ENCODE data around the gene IKZF4. TPM values are rescaled to one million over a fixed set of nuclear protein-coding genes. Genes with fewer than 3 reads are reported as not detected.

The IKZF4 gene
- total and polyA plus RNA-seq, 4 donors: 3.3 to 10.7 (median 5.2) TPM

GRCh38 chr12:55972911-55973598, 47.8 kb upstream of the IKZF4 start:
- Histone ChIP-seq H3K27ac (ENCODE audit: low read depth in 1 of 2, low read length in 1 of 2) (peak overlapping the region; percentile 92 to 98), H3K36me3 (ENCODE audit: control insufficient read depth in 4 of 4, insufficient read depth in 4 of 4, low read length in 4 of 4) (peaks cover 0 to 20% (median 6%) of the 10 kb centered on the region in 4 donors), H3K4me3 (peak overlapping the region; percentile 69), H3K9ac (ENCODE audit: insufficient read depth in 1 of 2, low read length in 2 of 2) (peak overlapping the region; percentile 57 to 100), H3K9me3 (ENCODE audit: control insufficient read depth in 4 of 4, insufficient read depth in 3 of 4, low read length in 3 of 4) (no peaks in the 10 kb centered on the region), H3K4me1 (ENCODE audit: control insufficient read depth in 5 of 5, insufficient read depth in 5 of 5, low read length in 5 of 5) (peaks cover 0 to 35% (median 13%) of the 10 kb centered on the region in 5 donors), H3K27me3 (ENCODE audit: control insufficient read depth in 3 of 3, insufficient read depth in 3 of 3, low read length in 2 of 3) (no peaks in the 10 kb centered on the region)
- DNase-seq: no peak
- 1% methylated on average over 18 of the region's 18 CpGs for WGBS, 2 donors
- no peak for TF ChIP-seq CTCF (IDR thresholded peaks at IDR 0.05; ENCODE audit: control extremely low read depth, extremely low read depth)
- ATAC-seq (ENCODE audit: insufficient read depth, low FRiP score): no peak

- 0% methylated on average over 38 to 39 of the region's 39 CpGs for WGBS, 2 donors
- H3K27me3 ChIP-seq (ENCODE audit: control insufficient read depth in 3 of 3, insufficient read depth in 3 of 3, low read length in 2 of 3): no peaks in the 10 kb centered on the region
- H3K27ac ChIP-seq (ENCODE audit: low read depth in 1 of 2, low read length in 1 of 2): peak within 1 kb of the TSS; percentile 98
- no peaks in the 10 kb centered on the region for H3K9me3 ChIP-seq (ENCODE audit: control insufficient read depth in 4 of 4, insufficient read depth in 3 of 4, low read length in 3 of 4)
- H3K4me3 ChIP-seq: peak within 1 kb of the TSS; percentile 86
- peaks cover 0 to 33% (median 13%) of the 10 kb centered on the region in 5 donors for H3K4me1 ChIP-seq (ENCODE audit: control insufficient read depth in 5 of 5, insufficient read depth in 5 of 5, low read length in 5 of 5)
- peak; percentile 5 for TF ChIP-seq CTCF (IDR thresholded peaks at IDR 0.05; ENCODE audit: control extremely low read depth, extremely low read depth)
- ATAC-seq (ENCODE audit: insufficient read depth, low FRiP score): peak; percentile 93
- peak within 1 kb of the TSS; percentile 74 to 100 for H3K9ac ChIP-seq (ENCODE audit: insufficient read depth in 1 of 2, low read length in 2 of 2)
- DNase-seq: peak; percentile 100
- peaks cover 0 to 16% (median 5%) of the 10 kb centered on the region in 4 donors for H3K36me3 ChIP-seq (ENCODE audit: control insufficient read depth in 4 of 4, insufficient read depth in 4 of 4, low read length in 4 of 4)
These were observed 47.1 kb upstream of the IKZF4 start, which contains the start of gene RAB5B for GRCh38 chr12:55973599-55974307. Gene RAB5B (plus strand): TSS chr12:55974078. CDS start chr12:55986961, 12,883 bp downstream.

- Histone ChIP-seq H3K4me1 (ENCODE audit: control insufficient read depth in 5 of 5, insufficient read depth in 5 of 5, low read length in 5 of 5) (peaks cover 0 to 33% (median 13%) of the 10 kb centered on the region in 5 donors), H3K9me3 (ENCODE audit: control insufficient read depth in 4 of 4, insufficient read depth in 3 of 4, low read length in 3 of 4) (no peaks in the 10 kb centered on the region), H3K36me3 (ENCODE audit: control insufficient read depth in 4 of 4, insufficient read depth in 4 of 4, low read length in 4 of 4) (peaks cover 0 to 16% (median 5%) of the 10 kb centered on the region in 4 donors), H3K27me3 (ENCODE audit: control insufficient read depth in 3 of 3, insufficient read depth in 3 of 3, low read length in 2 of 3) (no peaks in the 10 kb centered on the region), H3K9ac (ENCODE audit: insufficient read depth in 1 of 2, low read length in 2 of 2) (peak overlapping the region; percentile 74 to 93), H3K27ac (ENCODE audit: low read depth in 1 of 2, low read length in 1 of 2) (peak overlapping the region; percentile 94 to 98), H3K4me3 (peak overlapping the region; percentile 86)
- ATAC-seq (ENCODE audit: insufficient read depth, low FRiP score) (peak; percentile 16), DNase-seq (peak in 1 of 3 donors; percentile 61)
- TF ChIP-seq CTCF (IDR thresholded peaks at IDR 0.05; ENCODE audit: control extremely low read depth, extremely low read depth): no peak
- 0% methylated on average over 15 of the region's 15 CpGs for WGBS, 2 donors
These were observed 46.5 kb upstream of the IKZF4 start for GRCh38 chr12:55974308-55974730.
